OCI-LY1 (cell line): ENCODE results near the gene KRT3.

Experiments used
- EZH2 ChIP-seq: fragments of 200-600 bp; sonication (generic), shearing (Covaris generic); IDR thresholded peaks from 2 replicates; pipeline ENCODE4 v1.8.0; 2017; ENCODE audit warnings: borderline replicate concordance, mixed run types, mild to moderate bottlenecking, antibody characterized with exemption, low read length, moderate library complexity, mixed read lengths
- TF ChIP-seq, protein P1 (sequence below): fragments of 200-600 bp; sonication (generic), shearing (Covaris generic); IDR thresholded peaks from 2 replicates; pipeline ENCODE4 v1.5.1; 2017; ENCODE audit warnings: mild to moderate bottlenecking, antibody characterized with exemption, low read length, moderate library complexity, mixed read lengths

DNA sequence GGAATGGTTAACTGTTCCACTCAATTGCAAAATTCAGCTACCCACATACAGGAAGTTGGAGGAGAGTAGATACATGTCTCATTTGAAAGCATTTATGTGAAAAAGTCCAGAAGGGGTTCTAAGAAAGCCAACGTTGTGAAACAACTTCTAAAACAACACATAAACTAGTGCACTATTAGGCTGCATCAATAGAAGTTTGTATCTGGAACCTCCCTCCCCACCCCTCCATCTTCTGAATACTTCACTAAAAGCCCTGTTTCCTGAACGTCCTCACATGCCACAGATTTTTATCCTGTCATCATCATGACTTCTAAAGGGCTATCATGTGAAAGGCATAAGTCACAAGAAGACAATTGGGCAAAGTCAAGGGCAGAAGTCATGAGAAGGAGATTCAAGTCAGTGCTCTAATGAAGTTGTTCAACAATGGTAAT, 32.7 kb upstream of the KRT3 start:
- TF ChIP-seq, protein P1, sequence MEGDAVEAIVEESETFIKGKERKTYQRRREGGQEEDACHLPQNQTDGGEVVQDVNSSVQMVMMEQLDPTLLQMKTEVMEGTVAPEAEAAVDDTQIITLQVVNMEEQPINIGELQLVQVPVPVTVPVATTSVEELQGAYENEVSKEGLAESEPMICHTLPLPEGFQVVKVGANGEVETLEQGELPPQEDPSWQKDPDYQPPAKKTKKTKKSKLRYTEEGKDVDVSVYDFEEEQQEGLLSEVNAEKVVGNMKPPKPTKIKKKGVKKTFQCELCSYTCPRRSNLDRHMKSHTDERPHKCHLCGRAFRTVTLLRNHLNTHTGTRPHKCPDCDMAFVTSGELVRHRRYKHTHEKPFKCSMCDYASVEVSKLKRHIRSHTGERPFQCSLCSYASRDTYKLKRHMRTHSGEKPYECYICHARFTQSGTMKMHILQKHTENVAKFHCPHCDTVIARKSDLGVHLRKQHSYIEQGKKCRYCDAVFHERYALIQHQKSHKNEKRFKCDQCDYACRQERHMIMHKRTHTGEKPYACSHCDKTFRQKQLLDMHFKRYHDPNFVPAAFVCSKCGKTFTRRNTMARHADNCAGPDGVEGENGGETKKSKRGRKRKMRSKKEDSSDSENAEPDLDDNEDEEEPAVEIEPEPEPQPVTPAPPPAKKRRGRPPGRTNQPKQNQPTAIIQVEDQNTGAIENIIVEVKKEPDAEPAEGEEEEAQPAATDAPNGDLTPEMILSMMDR, result no peak
- TF ChIP-seq EZH2, result no peak
